GM08714 (cell line): ENCODE data around the gene FLRT3.

Experiments used
- H3K4me3 ChIP-seq: fragments of 200-500 bp; sonication (Bioruptor generic); 2 replicates; pipeline ENCODE4 v1.5.1; 2014; ENCODE audit warnings: mild to moderate bottlenecking, low read length, inconsistent platforms
- ZNF274 ChIP-seq: IDR thresholded peaks from 2 replicates; pipeline ENCODE4 v1.6.1; 2012; ENCODE audit warnings: mild to moderate bottlenecking, low read depth, low read length

Gene FLRT3

DNA sequence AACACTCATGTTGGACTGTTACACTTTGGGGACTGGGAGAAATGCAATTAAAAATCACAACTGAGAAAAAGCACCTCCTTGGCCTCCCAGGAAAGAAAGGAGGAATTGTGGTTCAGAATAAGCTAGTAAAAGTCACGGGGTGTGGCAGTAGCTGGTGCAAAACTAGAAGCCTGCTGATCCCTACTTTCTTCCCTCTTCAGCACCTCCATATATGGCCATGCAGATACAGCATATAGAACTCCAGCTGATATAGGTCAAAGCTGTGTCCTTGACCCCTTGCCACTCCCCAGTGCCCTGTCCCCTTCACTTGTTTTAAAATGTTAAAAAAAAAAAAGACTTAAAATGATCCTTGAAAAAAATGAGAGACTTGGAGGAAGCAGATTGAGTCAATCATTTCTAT, 5.5 kb upstream of the FLRT3 start:
- no peak for TF ChIP-seq ZNF274
- H3K4me3 ChIP-seq, result no peak overlapping the region

DNA sequence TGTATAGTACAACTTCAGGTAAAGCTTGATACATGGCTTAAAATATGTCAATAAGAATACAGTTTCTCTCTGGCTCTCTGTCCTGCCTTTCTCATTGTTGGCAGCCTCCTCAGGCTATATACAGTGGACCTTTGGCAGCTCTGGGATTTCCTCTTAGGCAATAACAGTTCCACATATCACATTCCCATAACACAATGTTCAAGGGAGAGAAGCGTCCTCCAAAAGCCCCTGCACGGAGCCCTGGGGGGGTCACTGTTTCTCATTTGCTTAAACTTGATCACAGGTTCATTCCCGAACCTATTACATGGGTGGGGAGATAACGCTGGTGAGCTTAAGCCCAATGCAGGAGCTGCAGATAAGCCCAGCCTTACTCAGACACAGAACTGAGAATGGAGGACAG, 4.4 kb upstream of the FLRT3 start:
- no peak for TF ChIP-seq ZNF274
- no peak overlapping the region for H3K4me3 ChIP-seq

GRCh38 chr20:14336686-14337085, 726 bp downstream of the FLRT3 start:
- TF ChIP-seq ZNF274, result no peak
- peak overlapping the region; percentile 63 for H3K4me3 ChIP-seq

DNA sequence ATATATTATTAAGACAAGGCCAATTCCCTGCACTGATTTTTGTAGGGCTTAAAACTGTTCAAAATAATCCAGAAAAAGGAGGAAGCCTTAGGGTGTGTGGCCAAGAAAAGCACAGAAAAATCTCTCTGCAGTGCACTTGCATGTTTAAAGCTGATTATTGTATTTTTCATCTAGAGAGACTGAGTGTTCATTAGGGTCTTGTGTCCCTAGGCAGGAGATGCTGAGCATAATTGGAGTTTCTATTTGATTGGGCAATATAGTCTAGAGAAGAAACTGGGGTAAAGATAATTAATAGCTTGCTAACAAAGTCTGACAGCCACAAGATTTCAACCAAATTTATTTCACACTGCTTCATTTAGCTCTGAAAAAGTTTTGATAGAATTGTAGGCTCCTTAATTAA, 2.4 kb downstream of the FLRT3 start:
- TF ChIP-seq ZNF274, result no peak
- peak overlapping the region; percentile 15; the same call in 1 of the 2 replicates for H3K4me3 ChIP-seq

GRCh38 chr20:14334306-14334930, 3.0 kb downstream of the FLRT3 start:
- peak overlapping the region; percentile 15; the same call in 1 of the 2 replicates for H3K4me3 ChIP-seq
- TF ChIP-seq ZNF274, result no peak

GRCh38 chr20:14333721-14334120, 3.7 kb downstream of the FLRT3 start:
- no peak for TF ChIP-seq ZNF274

GRCh38 chr20:14332866-14333265, 4.5 kb downstream of the FLRT3 start:
- H3K4me3 ChIP-seq, result no peak overlapping the region
- TF ChIP-seq ZNF274, result no peak

More at GRCh38 chr20:14333721-14334120, 3.7 kb downstream of the FLRT3 start:
- no peak overlapping the region; the same call in 1 of the 2 replicates for H3K4me3 ChIP-seq

DNA sequence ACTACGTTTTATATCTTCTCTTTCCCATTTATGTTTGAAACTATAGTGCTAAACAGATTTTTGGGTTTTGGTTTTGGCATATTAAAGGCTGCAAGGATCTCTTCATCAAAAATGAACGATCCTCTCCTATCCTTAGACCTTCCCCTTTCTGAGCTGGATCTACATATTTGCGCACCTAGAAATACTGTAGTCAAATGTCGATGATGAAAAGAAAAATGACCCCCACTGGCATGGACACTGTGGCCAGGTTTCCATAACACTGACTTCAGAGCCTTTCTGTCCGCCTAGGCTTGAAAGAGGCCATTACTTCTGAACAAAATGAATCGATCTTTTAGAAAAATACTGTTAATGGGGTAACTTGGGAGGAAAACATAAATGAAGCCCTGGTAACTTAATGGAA, 5.8 kb downstream of the FLRT3 start:
- H3K4me3 ChIP-seq, result no peak overlapping the region
- TF ChIP-seq ZNF274, result no peak

DNA sequence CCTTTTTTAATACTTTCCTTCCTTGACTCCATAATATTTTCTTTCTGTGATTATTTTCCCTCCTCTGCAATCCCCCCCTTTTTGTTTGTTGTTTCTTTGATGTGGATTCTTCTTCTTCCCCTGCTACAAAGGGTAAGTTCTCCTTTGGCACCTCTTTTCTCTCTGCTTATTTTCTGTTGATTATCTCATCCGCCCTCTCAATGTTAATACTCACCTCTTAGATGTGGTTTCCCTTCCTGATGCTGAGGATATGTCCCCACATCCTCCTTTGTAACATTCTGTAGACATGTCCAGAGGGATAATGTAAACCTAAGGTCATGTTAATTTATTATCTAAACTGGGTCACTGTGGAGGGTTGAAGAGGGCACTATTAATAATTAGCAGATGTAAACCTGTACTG, 17.7 kb downstream of the FLRT3 start:
- H3K4me3 ChIP-seq, result no peak overlapping the region
- no peak for TF ChIP-seq ZNF274

- no peak overlapping the region for H3K4me3 ChIP-seq
- no peak for TF ChIP-seq ZNF274
These were observed 23.9 kb downstream of the FLRT3 start for GRCh38 chr20:14313341-14314020.

DNA sequence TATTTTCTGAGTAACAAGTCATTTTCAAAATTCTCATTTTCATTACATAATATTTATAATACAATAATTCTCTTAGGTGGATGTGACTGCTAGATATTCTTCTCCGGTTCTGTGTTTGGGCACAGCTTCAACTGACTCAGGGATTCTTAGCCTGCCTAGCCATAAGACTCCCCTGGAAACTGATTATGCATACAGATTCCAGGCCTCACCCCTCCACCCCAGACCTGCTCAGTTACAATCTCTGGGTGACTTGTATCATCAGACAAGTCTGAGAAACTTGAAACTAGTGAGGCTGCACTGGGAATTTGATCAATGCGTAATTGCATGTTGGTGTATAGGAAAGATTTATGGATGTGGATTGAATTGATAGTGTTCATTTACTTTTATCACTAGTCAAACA, 25.4 kb downstream of the FLRT3 start:
- TF ChIP-seq ZNF274, result no peak
- H3K4me3 ChIP-seq, result no peak overlapping the region

DNA sequence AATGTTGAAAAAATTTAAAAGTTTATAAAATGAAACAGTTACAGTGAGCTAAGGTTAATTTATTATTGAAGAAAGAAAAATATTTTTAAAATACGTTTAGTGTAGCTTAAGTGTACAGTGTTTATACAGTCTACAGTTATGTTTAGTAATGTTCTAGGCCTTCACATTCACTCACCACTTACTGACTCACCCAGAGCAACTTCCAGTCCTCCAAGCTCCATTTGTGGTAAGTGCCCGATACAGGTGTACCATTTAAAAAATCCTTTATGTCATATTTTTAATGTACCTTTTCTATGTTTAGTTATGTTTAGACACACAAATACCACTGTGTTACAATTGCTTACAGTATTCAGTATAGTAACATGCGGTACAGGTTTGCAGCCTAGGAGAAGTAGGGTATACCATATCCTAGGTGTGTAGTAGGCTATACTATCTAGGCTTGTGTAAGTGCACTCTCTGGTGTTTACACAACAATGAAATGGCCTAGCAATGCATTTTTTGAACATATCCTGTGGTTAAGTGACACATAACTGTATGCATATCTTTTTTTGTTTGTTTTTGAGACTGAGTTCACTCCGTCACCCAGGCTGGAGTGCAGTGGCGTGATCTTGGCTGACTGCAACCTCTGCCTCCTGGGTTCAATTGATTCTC, 26.3 kb downstream of the FLRT3 start:
- no peak overlapping the region for H3K4me3 ChIP-seq
- no peak for TF ChIP-seq ZNF274

DNA sequence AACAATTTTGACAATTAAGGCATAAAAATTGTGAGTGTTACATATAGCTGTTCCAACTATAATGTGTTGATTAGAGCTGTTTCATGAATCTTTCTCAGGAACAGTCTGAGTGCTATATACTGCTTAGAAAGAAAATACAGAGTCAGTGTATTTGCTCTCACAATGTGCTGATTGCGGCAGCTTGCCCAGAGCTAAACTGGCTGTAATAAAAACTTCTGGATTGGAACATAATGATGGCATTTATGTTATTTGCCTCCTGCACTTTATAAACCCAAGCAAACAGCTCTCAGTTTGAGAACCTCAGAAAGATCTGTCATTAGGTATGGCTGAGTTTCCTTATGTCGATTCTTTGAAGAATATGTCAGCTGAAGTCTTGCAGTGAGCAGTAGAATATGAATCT, 29.5 kb downstream of the FLRT3 start:
- H3K4me3 ChIP-seq, result no peak overlapping the region
- TF ChIP-seq ZNF274, result no peak

DNA sequence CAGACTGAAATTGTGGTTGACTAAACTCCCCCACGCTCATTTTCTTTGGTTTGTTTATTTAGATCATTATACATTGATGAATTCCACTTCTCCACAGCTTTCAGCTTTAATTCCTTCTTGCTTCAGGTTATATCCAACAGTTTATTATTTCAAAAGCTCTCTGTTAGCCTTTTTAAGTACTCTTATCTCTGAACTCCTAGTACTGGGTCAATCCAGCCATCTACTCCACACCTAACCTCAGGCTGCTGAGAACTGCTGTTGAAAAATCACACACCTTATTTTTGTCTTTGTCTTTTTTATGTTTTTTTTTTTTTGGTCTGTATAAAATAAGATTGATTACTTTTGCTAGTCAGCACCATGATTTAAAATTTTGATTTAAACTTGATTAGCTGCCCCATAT, 32.9 kb downstream of the FLRT3 start:
- no peak overlapping the region for H3K4me3 ChIP-seq
- no peak for TF ChIP-seq ZNF274

- no peak overlapping the region for H3K4me3 ChIP-seq
- TF ChIP-seq ZNF274, result no peak
These were observed 33.8 kb downstream of the FLRT3 start for GRCh38 chr20:14303651-14304050.
